ENCODE measurements around the gene ST7.
"Not testable (repeated sequence)": the region's sequence is repeated elsewhere in the genome, so short reads cannot be mapped to it uniquely, and the experiment has no call there.

ST7 gene

GRCh38 chr7:116953372-116953905 is at the start of gene ST7:
TSS of gene ST7 (plus strand) at chr7:116953501. CDS start at chr7:116953541, 40 bp downstream.
- peak; percentile 28 to 50 for DNase-seq (ENCODE audit: low read depth in 1 of 2, low spot score in 1 of 2)

- DNase-seq (ENCODE audit: low read depth in 1 of 2, low spot score in 1 of 2) = no peak
Observed at GRCh38 chr7:116906391-116906790, 46.9 kb upstream of the ST7 start.

DNA sequence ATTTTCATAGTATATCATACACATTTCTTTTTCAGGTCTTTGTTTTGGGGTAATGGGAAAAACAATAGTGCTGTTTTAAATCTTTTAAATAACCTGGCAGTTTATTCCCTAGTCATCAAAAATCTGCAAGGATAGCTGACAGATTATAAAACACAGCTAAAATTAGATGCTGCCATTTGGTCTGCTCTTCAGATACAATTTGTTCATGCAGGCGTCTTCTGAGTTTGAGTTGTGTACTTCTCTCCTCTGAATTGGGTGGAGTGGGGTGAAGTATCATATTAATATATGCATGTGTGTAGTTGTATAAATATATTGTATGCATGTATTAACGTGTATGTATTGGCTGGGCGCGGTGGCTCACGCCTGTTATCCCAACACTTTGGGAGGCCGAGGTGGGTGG is 42.9 kb upstream of the ST7 start:
- DNase-seq (ENCODE audit: low read depth in 1 of 2, low spot score in 1 of 2) = no peak

- DNase-seq (ENCODE audit: low read depth in 1 of 2, low spot score in 1 of 2) = no peak
Observed at GRCh38 chr7:116911801-116912200, 41.5 kb upstream of the ST7 start.

DNA sequence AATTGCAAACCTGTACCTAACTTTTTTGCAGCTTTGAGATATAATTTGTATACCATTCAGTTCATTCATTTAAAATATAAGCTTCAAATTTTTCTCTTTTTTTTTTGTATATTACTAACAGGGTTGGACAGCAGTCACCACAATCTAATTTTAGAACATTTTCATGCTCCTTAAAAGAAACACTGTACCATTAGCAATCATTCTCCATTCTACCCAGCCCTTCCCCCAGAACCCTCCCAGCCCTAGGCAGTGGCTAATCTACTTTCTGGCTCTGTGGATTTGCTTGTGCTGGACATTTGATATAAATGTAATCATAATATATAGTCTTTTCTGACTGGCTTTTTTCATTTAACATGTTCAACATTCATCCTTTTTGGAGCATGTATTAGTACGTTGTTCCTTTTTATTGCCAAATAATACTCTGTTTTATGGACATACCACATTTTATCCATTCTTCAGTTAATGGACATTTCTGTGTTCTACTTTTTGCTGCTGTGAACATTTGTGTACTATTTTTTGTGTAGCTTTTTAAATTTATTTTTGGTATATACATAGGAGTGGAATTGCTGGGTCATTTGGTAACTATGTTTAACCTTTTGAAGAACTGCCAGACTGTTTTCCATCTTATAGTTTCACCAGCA is 40.9 kb upstream of the ST7 start:
- DNase-seq (ENCODE audit: low read depth in 1 of 2, low spot score in 1 of 2) = no peak

GRCh38 chr7:116918704-116919103 is 34.6 kb upstream of the ST7 start:
- no peak for DNase-seq (ENCODE audit: low read depth in 1 of 2, low spot score in 1 of 2)

- no peak for DNase-seq (ENCODE audit: low read depth in 1 of 2, low spot score in 1 of 2)
Observed at GRCh38 chr7:116920359-116920758, 32.9 kb upstream of the ST7 start.

GRCh38 chr7:116922545-116922944 is 30.8 kb upstream of the ST7 start:
- DNase-seq (ENCODE audit: low read depth in 1 of 2, low spot score in 1 of 2) = no peak

DNA sequence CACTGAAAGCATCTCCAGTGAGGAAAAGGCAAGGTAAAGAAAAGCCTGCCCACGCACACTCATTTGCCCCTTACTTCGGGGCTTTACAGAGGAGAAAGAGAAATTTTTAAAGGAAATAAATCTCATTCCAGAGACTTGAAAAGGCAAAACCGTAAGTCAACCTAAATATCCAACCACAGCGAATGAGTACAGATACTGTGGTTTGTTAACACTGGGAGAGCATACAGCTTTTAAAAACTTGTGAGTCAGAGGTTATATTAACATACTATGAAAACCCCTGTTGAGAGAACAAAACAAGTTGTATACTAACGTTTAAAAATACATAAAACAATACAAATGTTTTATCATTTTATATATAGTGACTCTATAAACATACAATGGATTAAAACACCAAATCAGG is 28.6 kb upstream of the ST7 start:
- no peak for DNase-seq (ENCODE audit: low read depth in 1 of 2, low spot score in 1 of 2)

DNA sequence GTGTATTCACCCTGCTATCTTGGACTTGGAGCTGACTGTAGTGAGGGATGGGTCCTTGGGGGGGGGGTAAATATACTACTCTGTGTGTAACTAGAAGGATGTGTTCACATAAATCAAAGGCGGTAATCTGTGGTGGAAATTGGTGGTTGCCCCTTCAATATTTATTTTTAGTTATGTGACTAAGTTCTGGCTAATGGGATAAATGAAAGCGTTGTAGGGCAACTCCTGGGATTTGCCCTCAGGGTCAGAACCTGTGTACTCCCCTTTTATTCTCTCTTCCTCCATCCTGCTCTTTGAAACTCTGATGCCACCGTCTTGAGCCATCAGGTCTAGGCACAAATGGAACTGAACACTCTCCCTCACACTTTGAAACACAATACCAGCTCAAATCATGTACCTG is 24.3 kb upstream of the ST7 start:
- DNase-seq (ENCODE audit: low read depth in 1 of 2, low spot score in 1 of 2) = no peak

DNA sequence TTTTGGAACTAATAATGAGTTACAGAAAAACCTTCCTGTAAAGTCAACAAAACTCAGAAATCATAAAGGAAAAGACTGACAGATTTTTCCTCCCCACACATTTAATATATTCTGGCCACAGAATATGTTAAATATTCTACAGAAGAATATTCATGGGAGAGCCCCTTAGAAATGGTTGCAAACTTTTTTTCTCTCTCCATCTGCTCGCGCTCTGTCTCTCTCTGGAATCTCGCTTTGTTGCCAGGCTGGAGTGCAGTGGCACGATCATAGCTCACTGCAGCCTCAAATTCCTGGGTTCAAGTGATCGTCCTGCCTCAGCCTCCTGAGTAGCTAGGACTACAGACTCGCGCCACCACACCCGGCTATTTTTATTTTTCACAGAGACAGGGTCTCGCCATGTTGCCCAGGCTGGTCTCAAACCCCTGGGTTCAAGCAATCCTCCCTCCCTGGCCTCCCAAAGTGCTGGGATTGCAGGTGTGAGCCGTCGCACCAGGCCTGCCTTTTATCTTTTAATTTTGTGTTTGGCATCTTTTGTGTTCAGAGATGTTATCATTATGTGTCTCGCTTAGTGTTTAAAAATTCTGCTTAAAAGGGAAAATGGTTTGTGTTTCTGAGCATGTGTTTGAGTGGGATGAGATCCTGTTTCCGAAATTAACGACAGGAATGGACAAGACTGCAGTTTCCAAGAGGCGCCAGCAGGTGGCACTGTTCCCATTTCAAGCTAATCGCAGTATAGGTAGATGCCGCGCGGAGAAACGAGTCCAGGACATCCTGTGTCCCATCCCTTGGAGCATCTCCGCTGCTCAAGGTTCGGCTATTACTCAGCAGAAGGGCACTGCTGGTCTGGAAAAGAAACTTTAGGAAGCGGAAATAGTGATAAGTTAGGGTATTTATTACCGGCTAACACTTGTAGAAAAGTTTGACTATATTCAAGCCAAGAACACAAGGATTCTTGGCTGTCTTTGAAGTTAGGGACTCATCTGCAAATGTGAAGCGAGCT is 23.1 kb upstream of the ST7 start:
- peak; percentile 57 to 62 for DNase-seq (ENCODE audit: low read depth in 1 of 2, low spot score in 1 of 2)

DNA sequence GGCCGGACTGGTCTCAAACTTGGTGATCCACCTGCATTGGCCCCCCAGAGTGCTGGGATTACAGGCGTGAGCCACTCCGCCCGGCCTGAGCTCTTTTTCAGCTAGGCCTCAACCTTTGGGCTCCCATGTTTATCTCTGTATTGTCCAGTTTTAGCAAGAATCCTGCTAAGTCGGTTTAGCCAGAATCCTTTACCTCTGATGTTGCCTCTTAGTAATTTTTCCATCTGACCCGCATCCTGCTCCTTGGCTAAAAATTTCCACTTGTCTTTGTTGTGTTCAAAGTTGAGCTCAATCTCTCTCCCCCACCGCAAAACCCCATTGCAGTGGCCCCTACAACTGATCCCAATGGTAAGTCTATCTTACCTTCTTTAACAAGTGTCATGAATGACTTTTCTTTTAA is 20.7 kb upstream of the ST7 start:
- DNase-seq (ENCODE audit: low read depth in 1 of 2, low spot score in 1 of 2) = no peak

GRCh38 chr7:116933465-116933864 is 19.8 kb upstream of the ST7 start:
- DNase-seq (ENCODE audit: low read depth in 1 of 2, low spot score in 1 of 2) = no peak

DNA sequence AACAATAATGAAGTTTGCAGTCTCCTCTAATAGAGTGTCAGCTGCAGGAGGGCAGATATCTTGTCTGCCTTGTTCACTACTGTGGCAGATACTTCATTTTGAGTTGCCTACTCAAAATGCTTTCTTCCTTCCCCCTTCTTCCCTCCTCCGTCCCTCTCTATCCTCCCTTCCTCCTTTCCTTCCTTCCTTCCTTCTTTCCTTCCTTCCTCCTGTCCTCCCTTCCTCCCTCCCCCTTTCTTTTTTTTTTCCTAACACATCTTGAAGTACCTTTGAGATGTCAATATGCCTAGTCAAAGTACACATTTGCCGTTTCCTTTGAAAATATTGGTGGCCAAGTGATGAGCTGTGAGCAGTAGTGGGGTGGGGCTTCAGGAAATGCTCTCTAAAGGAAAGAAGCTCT is 18.7 kb upstream of the ST7 start:
- no peak for DNase-seq (ENCODE audit: low read depth in 1 of 2, low spot score in 1 of 2)

DNA sequence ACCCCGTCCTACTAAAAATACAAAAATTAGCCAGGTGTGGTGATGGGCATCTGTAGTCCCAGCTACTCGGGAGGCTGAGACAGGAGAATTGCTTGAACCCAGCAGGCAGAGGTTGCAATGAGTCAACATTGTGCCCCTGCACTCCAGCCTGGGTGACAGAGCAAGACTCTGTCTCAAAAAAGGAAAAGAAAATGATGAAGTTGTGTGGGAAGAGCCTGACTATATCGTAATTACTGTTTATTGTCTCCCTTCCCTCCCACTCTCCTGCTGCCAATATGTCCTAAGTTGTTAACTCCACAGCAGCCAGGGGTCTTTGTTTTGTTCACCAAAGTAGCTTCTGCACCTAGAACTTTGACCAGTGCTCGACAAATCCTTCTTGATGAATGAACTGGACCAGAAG is 16.5 kb upstream of the ST7 start:
- DNase-seq (ENCODE audit: low read depth in 1 of 2, low spot score in 1 of 2) = not testable (repeated sequence)

DNA sequence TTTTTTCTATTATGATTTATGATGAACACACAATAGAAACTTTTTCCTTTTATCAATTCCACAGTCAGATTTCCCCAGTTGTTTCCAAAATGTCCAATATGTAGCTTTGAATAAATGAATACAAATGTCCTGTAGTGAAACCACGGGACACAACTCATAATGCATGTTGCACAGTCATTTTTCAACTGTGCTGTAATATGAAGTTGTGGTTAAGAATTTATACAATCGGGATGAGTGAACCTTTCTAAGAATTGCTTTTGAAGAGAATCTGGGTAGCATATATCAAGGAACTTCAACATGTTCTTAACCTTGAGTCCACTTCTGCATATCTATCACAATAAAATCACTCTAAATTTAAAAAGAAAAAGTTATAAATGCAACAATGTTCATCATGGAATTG is 14.6 kb upstream of the ST7 start:
- DNase-seq (ENCODE audit: low read depth in 1 of 2, low spot score in 1 of 2) = no peak

GRCh38 chr7:116940689-116941370 is 12.5 kb upstream of the ST7 start:
- DNase-seq (ENCODE audit: low read depth in 1 of 2, low spot score in 1 of 2) = no peak

GRCh38 chr7:116942504-116942903 is 10.8 kb upstream of the ST7 start:
- no peak for DNase-seq (ENCODE audit: low read depth in 1 of 2, low spot score in 1 of 2)

GRCh38 chr7:116948934-116949333 is 4.4 kb upstream of the ST7 start:
- DNase-seq (ENCODE audit: low read depth in 1 of 2, low spot score in 1 of 2) = no peak

GRCh38 chr7:116949941-116950801 is 3.1 kb upstream of the ST7 start:
- no peak for DNase-seq (ENCODE audit: low read depth in 1 of 2, low spot score in 1 of 2)
